BLaER1 (cell line): ENCODE measurements around the gene CADM1.

ENCODE experiments used
- H3K27ac ChIP-seq: shearing (Covaris generic); formaldehyde crosslinking; 2 replicates; pipeline ENCODE4 v1.8.1; 2022
- H3K27me3 ChIP-seq: shearing (Covaris generic); formaldehyde crosslinking; 2 replicates; pipeline ENCODE4 v1.8.1; 2022
- H3K36me3 ChIP-seq: shearing (Covaris generic); formaldehyde crosslinking; 2 replicates; pipeline ENCODE4 v1.8.1; 2022
- H3K4me1 ChIP-seq: shearing (Covaris generic); formaldehyde crosslinking; 2 replicates; pipeline ENCODE4 v1.8.1; 2022
- H3K4me2 ChIP-seq: shearing (Covaris generic); formaldehyde crosslinking; 2 replicates; pipeline ENCODE4 v1.8.1; 2022
- H3K4me3 ChIP-seq: shearing (Covaris generic); formaldehyde crosslinking; 2 replicates; pipeline ENCODE4 v1.8.1; 2022
- H3K9ac ChIP-seq: shearing (Covaris generic); formaldehyde crosslinking; 2 replicates; pipeline ENCODE4 v1.8.1; 2022
- H3K9me3 ChIP-seq: shearing (Covaris generic); formaldehyde crosslinking; 2 replicates; pipeline ENCODE4 v1.8.1; 2022
- H4K20me1 ChIP-seq: shearing (Covaris generic); formaldehyde crosslinking; 2 replicates; pipeline ENCODE4 v1.8.1; 2022
- Cebpa-rat ChIP-seq: shearing (Covaris generic); IDR thresholded peaks from 2 replicates; pipeline ENCODE4 v1.8.1; 2022

Gene CADM1

DNA sequence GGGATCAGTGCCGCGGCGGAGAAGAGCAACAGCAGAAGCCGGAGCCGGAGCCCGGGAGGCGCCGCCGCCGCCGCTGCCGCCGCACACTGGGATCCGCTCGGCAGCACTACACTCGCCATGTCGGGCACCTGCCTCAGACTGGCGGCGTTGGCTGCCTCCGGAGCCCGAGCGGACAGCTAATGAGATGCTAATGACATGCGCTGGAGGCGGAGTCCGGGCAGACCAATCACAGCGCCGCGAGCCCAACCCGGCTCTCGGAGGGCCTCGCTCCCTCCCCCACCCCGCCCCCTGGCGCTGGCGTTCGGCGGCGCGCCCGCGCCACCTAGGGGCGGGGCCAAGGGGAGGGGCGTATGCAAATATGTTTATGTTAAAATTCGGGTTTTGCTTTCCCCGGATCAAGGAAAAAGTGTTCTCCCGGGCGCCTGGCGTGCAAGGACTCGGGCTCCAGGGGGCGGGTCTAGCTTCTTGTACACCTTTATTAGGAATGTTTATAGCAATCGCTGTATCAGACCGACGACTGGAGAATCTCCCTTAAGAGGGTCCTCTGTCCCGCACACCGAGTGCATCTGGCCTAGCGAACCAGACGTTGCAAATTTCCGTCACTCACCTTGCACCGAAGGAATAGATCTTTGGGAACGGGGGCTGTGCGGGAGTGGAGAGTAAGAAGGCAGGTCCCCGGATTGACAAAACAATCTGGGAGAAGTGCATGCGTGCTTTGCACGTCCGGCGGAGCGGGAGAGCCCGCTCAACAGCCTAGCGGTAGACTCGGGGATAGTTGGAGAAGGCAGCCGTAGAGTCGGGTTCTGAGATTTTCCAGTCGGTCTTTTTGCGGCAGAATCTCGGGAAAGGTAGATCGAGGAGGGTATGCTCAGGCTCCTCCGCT, at the start of gene CADM1:
CADM1 (minus strand) TSS at position 140 of the 883 bp plus-strand sequence.
- peaks cover 27% of the 10 kb centered on the region for H3K9me3 ChIP-seq
- no peak within 1 kb of the TSS for H3K4me3 ChIP-seq
- H3K9ac ChIP-seq: no peak within 1 kb of the TSS
- no peak within 1 kb of the TSS for H3K4me2 ChIP-seq
- no peak for TF ChIP-seq Cebpa-rat
- H3K27me3 ChIP-seq: 0 out of 2 replicates have a peak, but pooled peaks cover 8% of the 10 kb centered on the region
- no peak within 1 kb of the TSS for H3K27ac ChIP-seq
- H3K4me1 ChIP-seq: no peaks in the 10 kb centered on the region
- no peaks in the 10 kb centered on the region for H3K36me3 ChIP-seq
- no peaks in the 10 kb centered on the region for H4K20me1 ChIP-seq

- Histone ChIP-seq H4K20me1 (no peaks in the 10 kb centered on the region), H3K9ac (no peak overlapping the region), H3K4me1 (peaks cover 11% of the 10 kb centered on the region), H3K27me3 (no peaks in the 10 kb centered on the region), H3K9me3 (no peaks in the 10 kb centered on the region), H3K4me2 (no peak overlapping the region), H3K27ac (no peak overlapping the region), H3K36me3 (no peaks in the 10 kb centered on the region), H3K4me3 (no peak overlapping the region)
- TF ChIP-seq Cebpa-rat: no peak
Measured at GRCh38 chr11:115552773-115553438, 48.7 kb upstream of the CADM1 start.

DNA sequence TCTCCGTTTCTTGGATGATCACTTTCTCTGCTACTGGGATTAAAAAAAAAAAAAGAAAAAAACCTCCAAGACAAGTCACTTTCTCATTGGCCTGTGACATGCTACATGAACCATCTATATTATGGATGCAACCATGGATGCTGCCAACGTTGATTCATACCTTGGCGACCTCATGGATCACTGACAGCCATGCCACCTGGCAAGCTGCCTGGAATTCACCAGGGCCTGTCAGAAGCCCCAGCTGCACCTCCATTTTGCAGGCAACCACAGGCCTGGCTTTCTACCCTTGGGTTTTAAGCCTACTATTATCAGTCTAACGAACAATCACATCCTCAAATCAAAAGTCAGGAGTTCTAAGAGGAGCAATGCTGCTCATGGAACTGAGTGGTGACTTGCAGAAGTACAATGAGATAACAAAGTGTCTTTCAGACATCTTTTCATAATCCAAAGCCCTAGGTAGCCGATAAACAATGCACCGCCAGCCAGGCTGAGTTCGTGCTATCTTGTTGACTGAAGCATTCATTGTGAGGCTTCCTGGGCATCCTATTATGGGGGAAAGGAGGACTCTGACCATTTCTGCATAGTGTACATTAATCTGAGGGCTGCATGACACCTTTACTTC, 48.0 kb upstream of the CADM1 start:
- no peak overlapping the region for H3K4me3 ChIP-seq
- no peaks in the 10 kb centered on the region for H3K36me3 ChIP-seq
- no peak overlapping the region for H3K9ac ChIP-seq
- H3K9me3 ChIP-seq: no peaks in the 10 kb centered on the region
- no peaks in the 10 kb centered on the region for H4K20me1 ChIP-seq
- H3K27me3 ChIP-seq: no peaks in the 10 kb centered on the region
- H3K27ac ChIP-seq: no peak overlapping the region
- H3K4me1 ChIP-seq: peaks cover 8% of the 10 kb centered on the region
- TF ChIP-seq Cebpa-rat: no peak
- no peak overlapping the region for H3K4me2 ChIP-seq

DNA sequence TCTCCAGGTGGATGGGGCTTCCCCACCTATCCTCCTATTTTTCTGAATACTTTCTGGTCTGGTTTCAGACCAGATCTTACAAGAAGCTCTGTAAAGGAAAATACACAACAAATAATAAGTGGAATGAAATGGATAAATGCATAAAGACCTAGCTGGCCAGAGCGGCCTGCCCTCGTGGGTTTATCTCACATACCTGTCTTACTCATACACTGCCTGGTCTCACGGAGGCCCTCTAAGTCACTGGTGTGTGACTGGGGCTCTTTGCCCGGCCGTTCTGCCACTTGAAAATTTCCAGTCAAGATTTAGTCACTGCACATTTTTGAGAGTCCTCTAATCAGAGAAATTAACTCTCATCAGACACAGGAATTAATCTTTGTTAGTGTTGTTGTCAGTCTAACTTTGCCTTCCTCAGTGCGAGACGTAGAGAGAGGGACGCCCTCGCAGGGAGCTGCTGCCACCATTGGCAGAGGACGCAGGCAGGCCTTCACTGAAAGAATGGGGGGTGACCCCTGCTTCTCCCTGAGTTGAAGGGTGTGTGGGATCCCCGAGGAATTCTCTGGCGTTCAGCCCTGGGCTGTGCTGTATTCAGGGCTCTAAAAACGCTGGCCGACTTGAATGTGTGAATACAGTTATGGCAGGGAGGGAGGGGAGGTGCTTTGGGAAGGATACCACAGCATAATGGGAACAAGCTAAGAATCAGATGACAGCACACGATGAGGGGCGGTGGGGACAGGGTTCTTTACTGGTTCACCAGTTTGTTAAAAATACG, 46.3 kb upstream of the CADM1 start:
- Histone ChIP-seq H3K4me1 (no peaks in the 10 kb centered on the region), H3K4me3 (no peak overlapping the region), H3K9ac (no peak overlapping the region), H3K36me3 (no peaks in the 10 kb centered on the region), H4K20me1 (no peaks in the 10 kb centered on the region), H3K4me2 (no peak overlapping the region), H3K27me3 (no peaks in the 10 kb centered on the region), H3K9me3 (no peaks in the 10 kb centered on the region), H3K27ac (no peak overlapping the region)
- no peak for TF ChIP-seq Cebpa-rat

- no peak overlapping the region for H3K4me2 ChIP-seq
- H4K20me1 ChIP-seq: no peaks in the 10 kb centered on the region
- H3K36me3 ChIP-seq: no peaks in the 10 kb centered on the region
- H3K9me3 ChIP-seq: no peaks in the 10 kb centered on the region
- no peaks in the 10 kb centered on the region for H3K4me1 ChIP-seq
- no peaks in the 10 kb centered on the region for H3K27me3 ChIP-seq
- H3K27ac ChIP-seq: no peak overlapping the region
- no peak for TF ChIP-seq Cebpa-rat
- no peak overlapping the region for H3K4me3 ChIP-seq
- no peak overlapping the region for H3K9ac ChIP-seq
Measured at GRCh38 chr11:115548878-115549528, 44.8 kb upstream of the CADM1 start.

DNA sequence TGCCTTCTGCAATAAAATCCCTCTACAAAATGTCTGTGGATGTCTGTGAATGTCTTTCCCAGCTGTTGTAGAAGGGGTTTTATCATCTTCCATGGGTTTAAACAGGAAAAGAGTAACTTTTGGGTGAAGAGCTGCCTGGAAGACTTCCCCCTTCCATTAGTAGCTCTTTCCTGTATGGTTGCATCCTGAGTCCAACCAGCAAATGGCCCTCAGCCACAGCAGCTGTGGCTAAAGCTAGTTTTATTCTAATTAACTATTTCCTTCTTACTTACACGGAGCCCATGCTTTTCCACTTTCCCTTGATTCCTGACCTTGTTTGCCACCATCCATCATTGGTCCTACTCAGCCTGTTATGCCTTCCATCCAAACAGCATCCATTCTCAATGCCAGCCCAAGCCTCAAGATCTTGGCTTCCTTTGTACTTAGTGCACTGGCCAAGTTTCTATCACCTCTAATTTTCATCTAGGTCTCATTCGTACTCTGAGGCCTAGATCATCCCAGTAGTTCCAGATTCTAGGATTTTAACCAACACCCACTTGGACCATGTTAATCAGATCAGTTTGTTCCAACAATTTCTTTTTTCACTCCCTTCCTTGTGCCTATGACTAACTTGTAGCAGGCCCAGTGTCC, 41.5 kb upstream of the CADM1 start:
- TF ChIP-seq Cebpa-rat: no peak
- H3K4me2 ChIP-seq: no peak overlapping the region
- no peak overlapping the region for H3K27ac ChIP-seq

DNA sequence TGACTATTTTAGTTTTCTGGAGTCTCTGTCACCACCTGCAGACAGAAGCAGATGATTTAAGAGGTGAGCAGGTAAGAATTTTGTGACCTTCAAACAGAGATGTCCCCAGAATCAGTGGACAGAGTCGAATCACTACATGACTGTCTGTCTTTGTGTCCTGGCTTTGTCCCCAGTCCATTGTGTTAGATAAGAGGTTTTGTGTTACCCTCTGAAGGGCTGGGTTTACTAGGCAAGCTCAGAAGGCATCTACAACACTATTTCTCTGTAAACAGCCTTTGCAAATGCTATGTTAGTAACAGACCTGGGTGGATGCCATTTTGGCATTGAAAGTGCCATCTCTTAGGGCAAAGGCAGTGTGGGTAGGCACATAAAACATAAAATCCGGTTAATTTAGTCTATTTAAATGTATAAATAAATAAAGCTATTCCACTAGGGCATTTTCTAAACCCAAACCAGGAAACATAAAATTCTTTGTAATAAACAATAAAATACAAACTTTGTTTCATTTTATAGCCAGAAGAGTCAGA, 40.3 kb upstream of the CADM1 start:
- no peak overlapping the region for H3K9ac ChIP-seq
- no peaks in the 10 kb centered on the region for H3K27me3 ChIP-seq
- no peaks in the 10 kb centered on the region for H3K9me3 ChIP-seq
- H3K4me3 ChIP-seq: no peak overlapping the region
- no peaks in the 10 kb centered on the region for H3K4me1 ChIP-seq
- H3K4me2 ChIP-seq: no peak overlapping the region
- no peaks in the 10 kb centered on the region for H4K20me1 ChIP-seq
- no peak overlapping the region for H3K27ac ChIP-seq
- no peaks in the 10 kb centered on the region for H3K36me3 ChIP-seq
- TF ChIP-seq Cebpa-rat: no peak

More for the DNA sequence above, 41.5 kb upstream of the CADM1 start:
- Histone ChIP-seq H4K20me1 (no peaks in the 10 kb centered on the region), H3K4me3 (no peak overlapping the region), H3K36me3 (no peaks in the 10 kb centered on the region), H3K27me3 (no peaks in the 10 kb centered on the region), H3K9ac (no peak overlapping the region), H3K4me1 (no peaks in the 10 kb centered on the region), H3K9me3 (no peaks in the 10 kb centered on the region)

GRCh38 chr11:115541518-115541917, 37.3 kb upstream of the CADM1 start:
- H3K4me3 ChIP-seq: no peak overlapping the region
- H3K27me3 ChIP-seq: no peaks in the 10 kb centered on the region
- no peaks in the 10 kb centered on the region for H3K9me3 ChIP-seq
- no peak overlapping the region for H3K4me2 ChIP-seq
- no peak for TF ChIP-seq Cebpa-rat
- H3K4me1 ChIP-seq: no peaks in the 10 kb centered on the region
- H4K20me1 ChIP-seq: no peaks in the 10 kb centered on the region
- no peaks in the 10 kb centered on the region for H3K36me3 ChIP-seq
- no peak overlapping the region for H3K9ac ChIP-seq
- no peak overlapping the region for H3K27ac ChIP-seq
